IPS-18c (cell line): Measurements from ENCODE around the gene CCDC124.

Experiments used
- H3K4me3 ChIP-seq: 2 replicates; pipeline ENCODE4 v1.7.0; 2013; ENCODE audit warnings: low read depth, mild to moderate bottlenecking, low read length, moderate library complexity; ENCODE audit not compliant: insufficient read depth
- H3K9me3 ChIP-seq: one replicate; pipeline ENCODE4 v1.6.1; 2013; ENCODE audit warnings: mild to moderate bottlenecking, low read length, moderate library complexity; ENCODE audit not compliant: control insufficient read depth, insufficient read depth

CCDC124 gene

GRCh38 chr19:17948931-17949930, 16.4 kb downstream of the CCDC124 start:
- H3K4me3 ChIP-seq: peak overlapping the region; percentile 71

GRCh38 chr19:17949956-17950309, 17.1 kb downstream of the CCDC124 start:
- H3K9me3 ChIP-seq: no peaks in the 10 kb centered on the region
- H3K4me3 ChIP-seq: peak overlapping the region; percentile 71

More at GRCh38 chr19:17948931-17949930, 16.4 kb downstream of the CCDC124 start:
- H3K9me3 ChIP-seq: no peaks in the 10 kb centered on the region

- Histone ChIP-seq H3K9me3 (no peaks in the 10 kb centered on the region), H3K4me3 (peak overlapping the region; percentile 71)
Measured at GRCh38 chr19:17950310-17951156, 17.7 kb downstream of the CCDC124 start.

GRCh38 chr19:17951157-17951989, 18.6 kb downstream of the CCDC124 start:
- peak overlapping the region; percentile 71 for H3K4me3 ChIP-seq
- H3K9me3 ChIP-seq: no peaks in the 10 kb centered on the region

GRCh38 chr19:17951990-17952976, 19.5 kb downstream of the CCDC124 start:
- Histone ChIP-seq H3K9me3 (no peaks in the 10 kb centered on the region), H3K4me3 (peak overlapping the region; percentile 71)

GRCh38 chr19:17953316-17953801, 20.5 kb downstream of the CCDC124 start:
- peak overlapping the region; percentile 71; the same call in 1 of the 2 replicates for H3K4me3 ChIP-seq
- no peaks in the 10 kb centered on the region for H3K9me3 ChIP-seq

- no peaks in the 10 kb centered on the region for H3K9me3 ChIP-seq
Measured at GRCh38 chr19:17953869-17954268, 21.1 kb downstream of the CCDC124 start.

GRCh38 chr19:17954401-17954800, 21.6 kb downstream of the CCDC124 start:
- H3K4me3 ChIP-seq: no peak overlapping the region
- no peaks in the 10 kb centered on the region for H3K9me3 ChIP-seq

More at GRCh38 chr19:17953869-17954268, 21.1 kb downstream of the CCDC124 start:
- H3K4me3 ChIP-seq: no peak overlapping the region

- Histone ChIP-seq H3K9me3 (no peaks in the 10 kb centered on the region), H3K4me3 (no peak overlapping the region)
Measured at GRCh38 chr19:17957149-17957849, 24.5 kb downstream of the CCDC124 start.

GRCh38 chr19:17957885-17958284, 25.1 kb downstream of the CCDC124 start:
- Histone ChIP-seq H3K9me3 (no peaks in the 10 kb centered on the region), H3K4me3 (no peak overlapping the region)

GRCh38 chr19:17963936-17964691, 31.3 kb downstream of the CCDC124 start:
- no peaks in the 10 kb centered on the region for H3K9me3 ChIP-seq
- H3K4me3 ChIP-seq: no peak overlapping the region

GRCh38 chr19:17965370-17966128, 32.7 kb downstream of the CCDC124 start:
- no peak overlapping the region for H3K4me3 ChIP-seq
- no peaks in the 10 kb centered on the region for H3K9me3 ChIP-seq

- no peaks in the 10 kb centered on the region for H3K9me3 ChIP-seq
- H3K4me3 ChIP-seq: no peak overlapping the region; the same call in 1 of the 2 replicates
Measured at GRCh38 chr19:17966129-17966483, 33.3 kb downstream of the CCDC124 start.
